ENCODE measurements around the gene EIF5AL1. TPM values are rescaled to one million over a fixed set of nuclear protein-coding genes. Genes with fewer than 3 reads are reported as not detected.
A peak's percentile ranks its signal among the peaks of the same experiment; 100 is the strongest.
"Not testable (repeated sequence)": the region's sequence is repeated elsewhere in the genome, so short reads cannot be mapped to it uniquely, and the experiment has no call there.

EIF5AL1 gene
- polyA plus RNA-seq, 3 donors: 0.42 to 3.4 (median 1.6) TPM

DNA sequence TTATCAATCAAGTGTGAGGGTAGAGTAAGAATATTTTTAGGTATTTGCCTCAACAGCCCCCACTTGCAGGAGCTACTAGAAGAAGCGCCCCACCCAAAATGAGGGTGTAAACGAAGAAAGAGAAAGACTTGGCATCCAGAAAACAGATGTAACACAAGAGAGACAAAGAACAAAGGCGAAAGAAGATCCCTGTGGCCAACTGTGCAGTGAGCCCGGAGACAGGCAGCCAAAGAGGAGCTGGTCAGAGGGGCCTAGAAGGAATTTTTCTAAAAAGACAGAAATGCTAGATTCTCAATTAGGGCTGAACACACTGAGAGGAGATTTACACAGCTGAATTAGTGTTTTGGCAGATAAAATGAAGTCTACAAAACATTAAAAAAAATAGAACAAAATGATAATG lies 29.6 kb upstream of the EIF5AL1 start:
- no peak for DNase-seq

DNA sequence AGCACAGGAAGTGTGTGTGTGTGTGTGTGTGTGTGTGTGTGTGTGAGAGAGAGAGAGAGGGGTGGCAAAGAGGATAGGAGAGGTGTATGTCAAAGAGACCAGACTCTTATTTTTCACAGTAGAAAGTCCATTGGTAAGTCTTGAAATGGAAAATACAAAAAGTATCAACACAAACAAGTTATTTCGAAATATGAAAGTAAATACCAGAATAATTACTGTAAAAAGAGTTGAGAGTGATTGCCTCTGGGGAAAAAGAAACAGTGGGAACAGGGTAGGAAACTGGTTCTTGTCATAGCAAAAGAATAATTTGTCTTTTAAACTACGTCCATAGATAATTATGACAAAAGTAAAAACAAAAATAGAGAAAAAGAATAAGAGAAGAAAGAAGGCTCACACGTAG lies 29.0 kb upstream of the EIF5AL1 start:
- no peak for DNase-seq

DNA sequence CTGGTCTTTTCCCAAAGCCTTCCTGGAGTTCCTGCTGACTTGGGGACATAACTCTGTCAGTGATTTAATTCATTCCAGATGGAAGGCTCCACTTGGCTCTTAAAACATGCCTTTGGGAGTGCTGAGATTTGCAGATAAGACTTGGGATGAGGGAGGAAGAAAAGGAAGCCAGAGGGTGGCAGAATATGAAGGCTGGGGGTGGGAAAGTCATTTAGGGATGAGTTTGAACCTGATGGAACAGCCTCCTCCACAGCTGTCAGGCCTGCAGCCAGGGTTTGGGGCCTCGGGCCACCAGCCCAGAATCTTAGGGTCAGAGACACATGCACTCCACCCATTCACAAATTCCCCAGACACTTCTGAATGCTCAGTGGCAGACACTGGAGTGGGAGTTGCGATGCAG lies 28.4 kb upstream of the EIF5AL1 start:
- DNase-seq: peak; percentile 50

DNA sequence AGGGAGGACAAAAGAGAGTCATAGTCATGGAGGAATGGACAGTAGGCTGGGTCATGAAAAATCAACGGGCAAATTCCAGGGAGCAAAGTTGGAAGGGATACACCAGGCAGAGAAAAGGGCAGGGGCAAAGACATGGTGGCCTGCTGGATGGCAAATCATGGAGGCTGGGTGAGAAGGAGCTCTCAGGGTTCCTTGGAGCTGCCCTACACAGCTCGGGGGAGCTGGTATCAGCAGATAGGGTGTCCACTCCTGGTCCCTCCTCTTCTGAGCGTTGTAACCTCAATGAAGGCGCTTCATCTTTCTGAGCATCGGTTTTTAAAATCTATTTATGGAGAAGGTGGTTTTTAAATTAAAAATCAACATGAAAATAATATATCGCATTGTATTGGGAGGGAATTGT lies 27.9 kb upstream of the EIF5AL1 start:
- DNase-seq: no peak

DNA sequence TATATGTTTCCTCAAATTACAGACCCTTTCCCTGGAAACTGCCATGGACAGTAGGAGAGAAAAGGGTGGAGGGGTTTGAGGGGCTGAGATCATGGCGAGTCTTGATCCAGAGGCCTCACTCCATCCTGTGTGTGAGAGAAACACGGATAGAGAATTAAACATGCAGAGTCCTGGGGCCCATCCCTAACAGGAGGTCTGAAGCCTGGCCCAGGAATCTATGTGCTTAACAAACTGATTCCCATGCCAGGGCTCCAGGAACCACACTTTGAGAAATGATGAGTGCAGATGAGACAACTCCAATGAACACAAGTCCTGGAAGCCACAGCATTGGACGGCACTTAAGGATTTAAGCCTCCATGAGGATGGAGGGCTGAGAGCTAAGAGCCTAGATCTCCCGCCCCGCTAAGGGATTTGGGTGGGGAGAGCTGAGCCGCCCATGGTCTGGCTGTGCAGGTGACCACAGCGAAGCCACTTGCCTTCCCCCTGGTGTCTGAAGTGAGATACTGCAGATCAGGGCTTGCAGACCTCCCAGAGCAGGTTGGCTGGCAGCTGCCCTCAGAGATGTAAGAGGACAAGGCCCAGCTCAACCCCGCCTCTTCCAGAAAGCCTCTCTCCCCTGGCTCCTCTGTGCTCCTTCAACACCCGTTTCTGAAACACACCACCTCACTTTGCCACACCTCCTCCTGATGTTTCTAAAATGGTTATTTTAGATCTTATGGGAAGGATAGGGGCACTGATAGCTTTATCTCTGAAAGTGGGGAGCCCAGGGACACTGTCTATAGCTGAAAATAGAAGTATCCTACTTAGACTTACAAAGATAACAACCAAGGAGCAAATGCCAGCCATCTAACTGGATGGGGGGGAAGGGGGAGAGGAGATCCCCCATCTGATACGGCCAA lies 24.8 kb upstream of the EIF5AL1 start:
- peak; percentile 50 for DNase-seq

DNA sequence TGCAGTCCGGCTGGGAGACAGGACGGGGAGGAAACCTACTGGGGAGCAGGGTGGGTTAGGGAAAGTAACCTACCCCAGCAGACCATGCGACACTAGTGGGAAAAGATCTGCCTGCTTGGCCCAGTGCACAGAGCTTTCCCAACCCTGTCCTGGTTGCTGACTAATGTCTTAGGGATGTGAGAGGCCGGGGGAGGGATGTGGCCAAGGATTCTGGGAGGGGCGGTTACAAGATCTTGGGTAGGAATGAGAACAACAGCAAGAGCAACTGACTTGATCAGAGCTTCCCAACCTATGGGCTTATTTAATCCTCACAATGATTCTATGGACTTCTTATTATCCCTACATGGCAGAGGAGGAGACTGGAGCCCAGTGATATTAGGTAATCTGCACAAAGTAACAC lies 24.0 kb upstream of the EIF5AL1 start:
- no peak for DNase-seq

DNA sequence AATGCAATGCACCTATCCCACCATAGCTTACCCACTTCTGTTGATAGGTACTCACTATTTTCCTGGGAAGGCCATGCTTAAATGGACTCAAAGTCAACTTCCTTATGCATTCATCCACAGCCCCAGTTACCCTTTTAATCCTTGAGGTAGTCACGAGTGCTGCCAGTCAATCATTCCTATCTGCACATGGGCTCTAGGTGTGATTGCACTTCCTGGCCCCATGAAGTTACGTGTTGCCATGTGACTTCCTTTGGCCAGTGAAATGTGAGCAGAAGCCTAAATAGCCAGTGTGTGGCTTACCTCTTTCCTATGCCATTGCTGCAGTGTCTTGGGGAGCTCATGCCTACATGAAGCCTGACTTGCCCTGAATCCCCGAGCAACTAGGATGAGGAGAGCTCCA lies 23.5 kb upstream of the EIF5AL1 start:
- no peak for DNase-seq

DNA sequence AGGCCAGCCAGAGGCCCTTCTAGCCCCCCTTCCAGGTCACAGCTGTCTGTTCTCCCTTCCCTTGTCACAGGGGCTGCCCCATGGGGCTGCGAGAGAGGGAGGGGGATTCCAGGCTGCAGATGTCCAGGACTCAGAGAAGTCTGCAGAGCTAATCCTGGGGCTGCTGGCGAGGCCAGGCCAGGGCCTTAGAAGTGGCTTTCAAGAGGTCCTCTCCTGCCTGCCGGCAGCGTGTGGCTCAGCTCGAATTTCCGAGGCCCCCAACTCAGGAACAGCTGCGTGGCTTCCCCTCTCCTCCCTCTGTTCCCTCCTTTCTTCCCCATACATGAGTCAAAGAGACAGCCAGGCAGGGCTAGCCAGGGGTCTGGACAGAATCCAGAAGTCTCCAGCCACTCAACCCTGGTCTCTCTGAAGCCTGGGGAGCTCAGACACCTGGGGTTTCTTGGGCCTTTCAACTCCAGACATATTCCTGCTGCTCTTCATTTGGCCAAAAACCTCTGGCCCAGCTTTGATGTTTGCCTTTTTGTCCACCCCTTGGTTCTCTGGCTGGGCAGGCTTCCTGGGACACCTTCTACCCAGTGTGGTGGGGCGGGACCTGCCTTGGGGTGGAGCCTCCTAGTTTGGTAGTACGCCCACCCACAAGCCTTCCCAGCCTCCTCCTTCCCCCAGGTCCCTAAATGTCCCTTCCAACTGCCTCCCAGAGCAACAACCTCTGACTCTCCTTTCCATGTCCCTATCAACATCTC lies 21.8 kb upstream of the EIF5AL1 start:
- DNase-seq: peak; percentile 78

DNA sequence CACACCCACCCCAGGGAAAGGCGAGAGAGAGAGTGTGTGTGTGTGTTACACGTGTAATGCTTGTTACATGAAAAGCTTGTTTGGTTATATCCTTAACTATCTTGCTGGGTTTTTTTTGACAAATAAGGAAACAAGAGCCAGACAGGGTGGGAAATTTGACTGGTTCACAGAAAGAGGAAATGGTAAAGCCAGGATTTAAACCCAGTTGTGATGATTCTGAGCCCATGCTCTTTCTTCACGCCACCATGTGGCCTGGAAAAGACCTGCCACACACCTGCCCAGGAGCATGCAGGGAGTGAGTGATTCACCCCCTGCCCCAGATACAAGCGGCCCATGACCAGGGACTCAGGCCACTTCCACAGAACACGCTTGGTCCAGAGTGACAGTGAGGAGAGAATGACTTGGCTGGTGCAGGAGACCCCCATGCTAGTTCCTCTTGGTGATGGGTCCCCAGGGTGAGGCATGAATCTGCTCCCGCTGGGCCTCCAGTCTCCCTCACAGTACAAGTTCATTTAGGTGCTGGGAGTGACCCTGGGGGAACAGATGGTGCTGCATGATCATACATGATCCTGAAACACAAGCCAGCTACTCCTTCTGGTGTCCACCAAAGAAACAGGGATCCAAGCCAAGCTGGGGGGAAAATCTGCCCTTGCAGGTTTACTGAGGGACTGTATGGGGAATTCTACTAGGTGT lies 21.0 kb upstream of the EIF5AL1 start:
- no peak for DNase-seq

DNA sequence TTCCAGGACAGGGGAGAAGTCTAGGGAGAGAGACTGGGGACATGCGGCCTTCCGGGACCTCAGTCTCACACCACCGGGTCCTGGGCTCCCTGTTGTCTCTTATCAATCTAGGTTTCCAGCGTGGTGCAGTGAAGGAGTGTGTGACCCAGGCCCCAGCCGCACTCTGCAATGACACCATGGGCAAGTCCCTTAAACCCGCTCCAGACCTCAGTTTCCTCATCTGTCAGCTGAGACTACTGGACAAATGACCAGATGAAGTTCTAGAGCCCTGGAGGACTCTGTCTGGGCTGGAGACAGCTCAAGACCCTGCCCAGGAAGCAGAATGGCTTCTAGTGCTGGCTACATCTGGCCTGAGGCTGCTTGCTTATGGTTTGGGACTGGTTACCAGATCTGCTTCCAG lies 20.1 kb upstream of the EIF5AL1 start:
- no peak for DNase-seq

DNA sequence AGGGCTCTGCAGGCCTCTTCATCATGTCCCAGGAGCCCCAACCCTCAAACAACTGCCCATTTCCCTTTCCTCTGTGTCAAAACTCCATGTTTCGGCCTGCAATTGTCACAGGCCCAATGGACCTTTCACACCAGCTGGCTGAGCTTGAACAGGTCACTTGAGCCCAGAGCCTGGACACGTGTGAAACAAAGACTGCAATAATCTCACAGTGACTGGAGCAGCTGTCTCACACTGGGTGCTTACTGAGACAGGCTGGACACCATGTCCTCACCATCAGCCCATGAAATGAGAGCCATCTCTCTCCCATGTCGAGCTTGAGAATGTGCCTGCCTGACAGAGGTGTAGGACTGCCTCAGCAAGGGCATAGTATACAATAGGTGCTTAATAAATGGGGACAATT lies 19.5 kb upstream of the EIF5AL1 start:
- DNase-seq: no peak

DNA sequence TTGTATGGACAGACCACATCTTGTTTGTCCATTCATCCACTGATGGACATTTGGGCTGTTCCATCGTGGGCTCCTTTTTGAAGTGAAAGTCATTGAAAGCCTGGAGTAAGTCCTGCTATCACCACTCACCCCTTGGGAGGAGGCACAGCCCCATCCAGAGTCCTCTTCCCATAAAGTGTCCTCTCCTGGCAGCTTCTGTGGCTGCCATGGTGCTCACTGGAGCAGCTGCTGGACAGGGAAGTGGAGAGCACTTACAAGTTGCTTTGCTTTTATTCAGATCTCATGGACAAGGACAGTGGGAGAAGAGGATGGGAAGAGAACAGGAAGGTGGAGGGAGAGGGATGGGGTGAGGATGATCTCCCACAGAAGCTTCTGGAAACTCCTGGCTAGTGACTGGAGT lies 18.5 kb upstream of the EIF5AL1 start:
- no peak for DNase-seq

DNA sequence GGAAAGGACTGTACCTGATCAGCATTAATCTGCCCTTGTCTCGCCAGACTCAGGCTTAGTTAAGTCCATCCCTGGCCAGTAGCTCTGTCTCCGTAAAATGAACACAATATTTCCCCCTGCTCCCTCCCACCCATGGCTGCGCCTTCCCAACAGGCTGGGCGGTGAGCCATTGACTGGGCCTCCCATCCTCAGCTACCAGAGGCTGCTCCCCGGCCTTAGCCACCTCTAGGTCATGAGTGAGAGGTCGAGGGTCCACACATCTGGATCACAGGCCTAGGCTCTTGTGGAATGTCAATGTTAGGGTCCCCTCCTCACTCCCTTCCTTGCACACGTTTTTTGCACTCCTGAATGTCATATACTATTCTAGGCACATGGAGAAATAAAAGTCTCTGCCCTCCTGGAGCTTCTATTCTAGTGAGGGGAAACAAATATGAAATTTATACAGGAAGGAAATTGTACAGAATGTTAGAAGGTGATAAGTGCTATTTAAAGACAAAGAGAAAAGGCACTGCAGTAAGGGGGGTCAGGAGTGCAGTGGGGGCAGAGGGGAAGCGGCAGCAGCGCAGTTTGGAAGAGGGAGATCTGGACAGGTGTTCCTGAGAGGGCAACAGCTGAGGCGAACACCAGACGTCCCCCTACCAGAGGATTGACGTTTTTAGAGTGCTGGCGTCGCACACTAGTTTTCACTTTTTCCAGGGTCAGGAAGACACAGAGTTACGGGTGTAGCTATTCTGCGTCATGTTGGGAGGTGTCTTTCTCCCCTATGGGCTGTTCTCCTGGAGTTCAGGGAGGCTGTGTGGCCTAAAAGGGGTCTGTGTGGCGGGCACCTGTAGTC lies 17.2 kb upstream of the EIF5AL1 start:
- DNase-seq: no peak

DNA sequence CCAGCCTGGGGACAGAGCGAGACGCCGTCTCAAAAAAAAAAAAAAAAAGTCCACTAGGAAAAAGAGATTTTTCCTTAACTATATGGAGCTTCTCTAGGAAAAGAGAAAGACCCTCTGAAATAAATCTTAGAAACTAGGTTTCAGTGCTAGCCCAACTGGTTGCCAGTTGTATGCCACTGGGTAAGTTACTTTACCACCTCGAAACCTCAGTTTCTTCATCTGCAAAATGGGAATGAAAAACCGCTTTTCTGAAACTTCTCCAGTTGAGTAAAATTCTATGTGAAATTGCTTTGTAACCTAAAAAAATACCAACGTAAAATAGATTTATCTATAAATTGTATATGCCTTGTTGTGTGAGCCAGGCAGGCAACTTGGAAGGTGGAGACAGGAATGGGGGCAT lies 16.5 kb upstream of the EIF5AL1 start:
- no peak for DNase-seq

DNA sequence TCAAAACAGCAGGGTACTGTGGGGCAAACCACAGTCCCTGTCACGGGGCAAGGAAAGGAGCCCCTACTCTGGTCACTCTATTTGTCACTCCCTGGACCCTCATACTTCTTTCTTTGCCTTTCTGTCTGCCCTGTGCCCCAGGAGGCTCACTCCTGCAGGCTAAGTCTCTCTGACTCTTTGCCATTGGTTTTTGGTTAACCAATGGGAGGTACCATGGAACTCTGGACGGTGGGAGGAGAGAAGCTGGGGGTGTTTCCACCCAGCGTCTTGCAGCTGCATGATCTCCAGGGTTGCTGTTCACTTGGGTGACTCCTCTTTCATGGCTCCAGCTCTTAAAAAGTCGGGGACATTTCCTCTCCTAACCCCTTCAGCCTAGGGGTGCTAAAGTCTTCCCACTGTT lies 15.4 kb upstream of the EIF5AL1 start:
- no peak for DNase-seq

DNA sequence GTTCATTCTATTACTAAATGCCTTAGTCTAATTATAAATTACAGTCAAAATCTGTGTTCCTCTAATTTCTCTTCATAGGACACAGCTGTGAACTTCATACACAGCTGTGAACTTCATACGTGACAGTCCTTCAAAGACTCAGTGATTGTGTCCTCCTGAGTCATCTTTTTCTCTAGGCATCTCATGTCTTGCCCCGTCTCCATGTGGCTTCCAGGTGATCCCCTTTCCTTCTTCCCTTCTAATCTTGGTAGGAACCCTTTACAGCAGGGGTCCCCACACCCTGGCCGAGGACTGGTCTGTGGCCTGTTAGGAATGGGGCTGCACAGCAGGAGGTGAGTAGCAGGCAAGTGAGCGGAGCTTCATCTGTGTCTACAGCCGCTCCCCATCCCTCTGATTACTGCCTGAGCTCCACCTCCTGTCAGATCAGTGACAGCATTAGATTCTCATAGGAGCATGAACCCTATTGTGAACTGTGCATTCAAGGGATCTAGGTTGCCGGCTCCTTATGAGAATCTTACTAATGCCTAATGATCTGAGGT lies 14.0 kb upstream of the EIF5AL1 start:
- no peak for DNase-seq

DNA sequence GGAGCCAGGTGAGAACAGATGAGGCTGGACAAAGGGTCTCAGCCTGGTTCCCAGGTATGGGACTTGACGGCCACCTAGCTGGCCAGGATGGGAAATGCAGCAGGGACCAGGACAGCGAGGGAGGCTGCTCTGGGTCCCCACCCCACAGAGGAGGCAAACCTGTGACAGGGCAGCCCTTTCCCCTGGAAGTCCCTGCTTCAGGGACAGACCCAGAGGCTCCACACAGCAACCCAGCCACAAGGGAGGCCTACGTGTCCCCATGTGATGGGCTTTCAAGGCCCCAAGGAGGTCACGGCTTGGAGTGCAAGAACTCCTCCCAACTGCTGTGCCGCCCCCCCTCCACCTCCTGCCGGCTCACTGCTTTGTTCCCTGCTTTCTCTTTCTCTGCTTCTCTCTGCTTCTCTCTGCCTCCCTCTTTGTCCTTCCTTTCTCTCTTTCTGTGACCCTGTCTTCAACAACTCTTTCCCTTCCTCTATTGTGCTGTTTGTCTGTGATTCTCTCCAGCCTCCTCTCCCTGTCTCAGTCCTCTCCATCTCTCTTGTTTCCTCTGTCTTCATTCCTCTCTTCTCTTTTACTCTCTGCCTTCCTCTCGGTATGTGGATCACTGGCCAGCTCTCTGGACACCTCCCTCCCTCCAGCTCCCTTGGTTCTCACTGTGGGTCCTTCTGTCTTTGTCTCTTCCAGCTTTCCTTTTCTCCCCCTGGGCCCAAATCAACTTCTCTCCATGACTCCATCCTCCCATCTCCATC lies 9.6 kb upstream of the EIF5AL1 start:
- no peak for DNase-seq

DNA sequence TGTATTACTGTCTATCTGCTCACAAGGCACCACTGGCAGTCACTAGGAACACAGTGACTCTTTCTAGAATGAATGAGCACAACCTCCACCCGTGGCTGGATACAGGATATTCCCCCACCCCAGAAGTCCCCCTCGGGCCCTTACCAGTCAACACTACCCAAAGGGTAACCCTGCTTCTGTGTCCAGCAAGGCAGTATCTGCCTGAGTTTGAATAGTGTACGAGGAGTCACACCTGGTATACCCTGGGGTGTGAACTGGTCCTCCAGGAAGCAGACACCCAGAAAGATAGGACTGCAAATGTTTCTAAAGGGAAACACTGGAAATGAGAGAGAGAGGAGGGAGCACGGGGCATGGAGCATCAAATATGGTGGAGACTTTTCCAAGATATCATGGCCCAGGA lies 8.5 kb upstream of the EIF5AL1 start:
- not testable (repeated sequence) for DNase-seq

DNA sequence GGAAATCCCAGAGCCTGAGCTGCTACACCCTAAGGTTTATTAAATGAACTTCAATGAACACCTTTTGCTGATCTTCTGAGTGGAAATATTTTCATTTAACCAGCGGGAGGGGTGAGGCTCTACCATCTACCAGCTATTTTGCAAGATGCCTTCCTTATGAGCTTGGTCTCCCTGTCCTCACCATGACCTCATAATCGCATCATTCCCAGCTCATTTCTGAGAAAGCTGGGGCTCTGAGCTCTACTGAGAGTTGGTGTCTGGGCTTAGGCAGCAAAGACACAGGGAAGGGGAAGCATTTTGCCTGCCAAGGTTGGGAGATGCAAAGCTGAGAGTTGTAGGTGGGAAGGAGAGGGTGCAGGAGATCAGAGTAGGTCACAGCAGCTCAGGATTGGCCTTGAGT lies 7.8 kb upstream of the EIF5AL1 start:
- not testable (repeated sequence) for DNase-seq

DNA sequence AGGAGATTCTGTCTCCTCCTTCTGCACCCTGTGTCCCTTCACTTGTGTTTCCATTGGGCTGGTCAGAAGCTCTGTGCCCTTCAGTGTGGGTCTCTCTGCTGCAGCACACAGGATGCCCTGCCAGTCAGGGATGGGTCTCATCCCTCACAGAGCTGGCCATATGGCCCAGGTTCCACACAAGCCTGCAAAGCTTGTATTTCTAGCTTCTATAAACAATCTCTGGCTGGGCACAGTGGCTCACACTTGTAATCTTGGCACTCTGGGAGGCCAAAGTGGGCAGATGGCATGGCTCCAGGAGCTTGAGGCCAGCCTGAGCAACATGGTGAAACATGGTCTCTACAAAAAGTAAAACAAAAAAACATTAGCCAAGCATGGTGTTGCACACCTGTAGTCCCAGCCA lies 7.0 kb upstream of the EIF5AL1 start:
- DNase-seq: not testable (repeated sequence)

DNA sequence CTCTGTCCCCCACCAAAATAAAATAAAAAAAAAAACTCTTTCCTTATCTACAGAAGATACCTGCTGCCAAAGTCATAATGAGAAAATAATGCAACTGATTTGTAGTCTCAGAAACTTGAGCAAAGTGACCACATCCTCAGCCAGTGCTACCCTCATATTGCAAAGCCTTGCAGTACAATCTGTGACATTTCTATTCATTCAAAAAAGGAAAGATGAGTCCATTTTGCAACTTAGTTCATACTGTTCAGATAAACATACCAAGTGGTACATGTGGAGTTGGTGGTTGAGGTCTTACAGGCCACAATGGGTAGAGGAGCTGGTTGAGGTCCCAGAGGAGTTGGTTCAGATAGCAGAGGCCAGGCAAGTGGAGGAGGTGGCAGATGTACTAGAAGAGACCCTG lies 6.5 kb upstream of the EIF5AL1 start:
- no peak for DNase-seq

Data from renal pelvis (tissue), 4 donors.